Measurements from ENCODE around the gene WFIKKN1. TPM values are rescaled to one million over a fixed set of nuclear protein-coding genes. Genes with fewer than 3 reads are reported as not detected.

WFIKKN1 gene
- total and polyA plus RNA-seq, 10 donors, result 0.15 to 1.8 (median 0.94) TPM

DNA sequence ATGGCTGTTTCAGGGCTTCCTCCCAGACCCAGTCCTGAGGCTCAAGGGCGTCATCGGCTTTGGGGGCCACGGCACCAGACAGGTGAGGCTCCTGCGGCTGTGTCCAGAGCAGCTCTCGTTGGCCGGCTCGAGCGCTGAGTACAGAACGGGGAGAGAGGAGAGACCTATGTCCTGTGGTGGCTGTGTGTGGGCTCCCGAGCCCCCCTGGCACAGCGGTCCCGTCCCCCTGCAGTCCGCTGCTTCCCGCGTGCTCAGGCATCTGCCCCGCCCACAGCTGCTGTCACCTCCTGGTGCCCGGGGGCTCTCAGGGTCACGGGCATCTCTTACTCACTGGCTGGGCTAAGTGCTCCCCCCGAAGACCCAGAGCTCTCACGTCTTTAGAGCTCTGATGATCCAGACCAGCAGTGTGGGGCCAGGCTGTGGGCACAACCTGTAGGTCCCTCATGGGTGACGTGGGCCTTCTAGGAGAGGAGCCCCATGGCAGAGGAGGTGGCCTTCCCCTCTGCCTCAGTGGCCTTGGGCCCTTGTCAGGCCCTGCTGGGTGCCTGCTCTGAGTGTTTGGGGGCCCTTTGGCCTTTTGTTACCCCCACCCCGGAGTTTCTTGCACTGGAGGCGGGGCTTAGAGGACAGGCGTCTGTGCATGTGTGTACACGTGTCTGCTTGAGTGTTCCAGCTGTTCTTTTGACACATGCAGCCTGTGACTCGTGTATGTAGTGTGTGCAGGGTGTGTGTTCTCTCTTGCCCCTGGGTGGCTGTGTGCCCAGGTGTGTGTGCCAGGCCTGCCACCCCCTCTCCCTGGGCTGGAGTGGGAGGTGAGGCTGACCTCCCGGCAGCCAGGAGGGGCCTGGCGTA, 21.9 kb downstream of the WFIKKN1 start:
- intact Hi-C loops (cut with DNase I; ENCODE audit: low total_unique reads), result no loop called here
- 82 to 94% (median 90%) methylated on average over 22 to 28 of the region's 28 CpGs for WGBS, 5 donors

GRCh38 chr16:654034-654433, 23.2 kb downstream of the WFIKKN1 start:
- Histone ChIP-seq H3K9me3 (no peaks in the 10 kb centered on the region), H3K36me3 (peaks cover 0 to 60% (median 0%) of the 10 kb centered on the region in 6 donors), H3K27ac (no peak overlapping the region), H3K4me1 (peaks cover 0 to 20% (median 12%) of the 10 kb centered on the region in 6 donors), H3K4me3 (no peak overlapping the region), H3K27me3 (replicated peaks in 1 of 7) (no peaks in the 10 kb centered on the region)
- intact Hi-C loops (cut with DNase I; ENCODE audit: low total_unique reads), result no loop called here
- 92 to 95% (median 92%) methylated on average over 12 of the region's 12 CpGs for WGBS, 5 donors
- TF ChIP-seq POLR2A (IDR thresholded peaks at IDR 0.05), result no peak
- TF ChIP-seq, protein P1, sequence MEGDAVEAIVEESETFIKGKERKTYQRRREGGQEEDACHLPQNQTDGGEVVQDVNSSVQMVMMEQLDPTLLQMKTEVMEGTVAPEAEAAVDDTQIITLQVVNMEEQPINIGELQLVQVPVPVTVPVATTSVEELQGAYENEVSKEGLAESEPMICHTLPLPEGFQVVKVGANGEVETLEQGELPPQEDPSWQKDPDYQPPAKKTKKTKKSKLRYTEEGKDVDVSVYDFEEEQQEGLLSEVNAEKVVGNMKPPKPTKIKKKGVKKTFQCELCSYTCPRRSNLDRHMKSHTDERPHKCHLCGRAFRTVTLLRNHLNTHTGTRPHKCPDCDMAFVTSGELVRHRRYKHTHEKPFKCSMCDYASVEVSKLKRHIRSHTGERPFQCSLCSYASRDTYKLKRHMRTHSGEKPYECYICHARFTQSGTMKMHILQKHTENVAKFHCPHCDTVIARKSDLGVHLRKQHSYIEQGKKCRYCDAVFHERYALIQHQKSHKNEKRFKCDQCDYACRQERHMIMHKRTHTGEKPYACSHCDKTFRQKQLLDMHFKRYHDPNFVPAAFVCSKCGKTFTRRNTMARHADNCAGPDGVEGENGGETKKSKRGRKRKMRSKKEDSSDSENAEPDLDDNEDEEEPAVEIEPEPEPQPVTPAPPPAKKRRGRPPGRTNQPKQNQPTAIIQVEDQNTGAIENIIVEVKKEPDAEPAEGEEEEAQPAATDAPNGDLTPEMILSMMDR (IDR thresholded peaks at IDR 0.05 in 8 of 11, conservative IDR thresholded peaks at IDR 0.05 in 3 of 11), result no peak
- TF ChIP-seq POLR2AphosphoS5 (IDR thresholded peaks at IDR 0.05), result no peak
- no peak for DNase-seq

More for the DNA sequence above, 21.9 kb downstream of the WFIKKN1 start:
- Histone ChIP-seq H3K36me3 (peaks cover 0 to 49% (median 0%) of the 10 kb centered on the region in 6 donors), H3K4me1 (peaks cover 11 to 34% (median 26%) of the 10 kb centered on the region in 6 donors), H3K9me3 (no peaks in the 10 kb centered on the region), H3K27ac (no peak overlapping the region), H3K4me3 (no peak overlapping the region), H3K27me3 (replicated peaks in 1 of 7) (no peaks in the 10 kb centered on the region)
- TF ChIP-seq POLR2A (IDR thresholded peaks at IDR 0.05) (no peak), POLR2AphosphoS5 (IDR thresholded peaks at IDR 0.05) (no peak)
- TF ChIP-seq, protein P1 (IDR thresholded peaks at IDR 0.05 in 8 of 11, conservative IDR thresholded peaks at IDR 0.05 in 3 of 11), result no peak
- DNase-seq, result no peak

DNA sequence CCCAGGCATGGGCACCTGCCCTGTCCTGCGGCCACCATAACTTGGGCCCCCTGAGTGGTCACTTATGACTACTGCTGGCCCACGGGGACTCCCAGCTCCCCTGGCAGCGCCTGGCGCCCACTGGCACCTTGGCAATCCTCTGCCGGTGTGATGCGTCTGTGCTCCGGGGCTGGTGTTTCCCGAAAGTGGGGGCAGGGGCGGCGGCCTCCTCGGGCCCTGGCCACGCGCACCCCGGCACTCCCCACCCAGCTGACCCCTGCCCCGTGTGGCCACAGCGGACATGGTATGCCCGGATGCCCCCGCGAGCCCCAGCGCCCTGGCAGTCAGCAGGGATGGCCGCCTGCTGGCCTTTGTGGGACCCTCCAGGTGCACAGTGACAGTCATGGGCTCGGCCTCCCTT, 26.7 kb downstream of the WFIKKN1 start:
- H3K27me3 ChIP-seq (replicated peaks in 1 of 7), result no peaks in the 10 kb centered on the region
- H3K27ac ChIP-seq, result no peak overlapping the region
- no peak for TF ChIP-seq POLR2AphosphoS5 (IDR thresholded peaks at IDR 0.05)
- H3K4me3 ChIP-seq, result no peak overlapping the region
- intact Hi-C loops (cut with DNase I; ENCODE audit: low total_unique reads), result no loop called here
- H3K4me1 ChIP-seq, result peaks cover 9 to 22% (median 16%) of the 10 kb centered on the region in 6 donors
- no peaks in the 10 kb centered on the region for H3K9me3 ChIP-seq
- WGBS, 5 donors, result 93 to 98% (median 95%) methylated on average over 4 to 22 of the region's 22 CpGs
- DNase-seq, result no peak
- H3K36me3 ChIP-seq, result peaks cover 0 to 50% (median 0%) of the 10 kb centered on the region in 6 donors

GRCh38 chr16:658679-659571, 28.1 kb downstream of the WFIKKN1 start:
- peaks cover 9 to 22% (median 16%) of the 10 kb centered on the region in 6 donors for H3K4me1 ChIP-seq
- H3K27me3 ChIP-seq (replicated peaks in 1 of 7), result no peaks in the 10 kb centered on the region
- intact Hi-C loops (cut with DNase I; ENCODE audit: low total_unique reads), result no loop called here
- peaks cover 0 to 40% (median 0%) of the 10 kb centered on the region in 6 donors for H3K36me3 ChIP-seq
- no peak overlapping the region for H3K4me3 ChIP-seq
- TF ChIP-seq POLR2AphosphoS5 (IDR thresholded peaks at IDR 0.05) (no peak), POLR2A (IDR thresholded peaks at IDR 0.05) (no peak)
- TF ChIP-seq, protein P1 (IDR thresholded peaks at IDR 0.05 in 8 of 11, conservative IDR thresholded peaks at IDR 0.05 in 3 of 11), result no peak
- WGBS, 5 donors, result 88 to 95% (median 92%) methylated on average over 21 to 35 of the region's 35 CpGs
- no peaks in the 10 kb centered on the region for H3K9me3 ChIP-seq
- DNase-seq, result no peak
- no peak overlapping the region for H3K27ac ChIP-seq

All from spleen (tissue), 11 donors.